ENCODE results near the gene NPHS1. TPM values are rescaled to one million over a fixed set of nuclear protein-coding genes. Genes with fewer than 3 reads are reported as not detected.

The NPHS1 gene
- total RNA-seq, 1 donor from 2014 or later = 0.62 TPM

DNA sequence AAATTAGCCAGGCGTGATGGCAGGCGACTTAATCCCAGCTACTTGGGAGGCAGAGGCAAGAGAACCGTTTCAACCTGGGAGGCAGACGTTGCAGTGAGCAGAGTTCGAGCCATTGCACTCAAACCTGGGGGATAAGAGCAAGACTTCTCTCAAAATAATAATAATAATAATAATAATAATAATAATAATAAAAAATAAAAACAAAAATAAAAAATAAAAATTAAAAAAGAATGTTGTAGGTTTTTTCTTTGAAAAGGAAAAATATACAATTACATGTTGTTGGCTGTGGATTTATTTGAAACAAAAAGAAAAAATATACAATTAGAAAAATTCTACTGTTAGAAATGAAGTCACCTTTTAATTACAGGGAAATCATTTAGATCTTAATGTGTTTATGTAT, 28.2 kb downstream of the NPHS1 start:
- Histone ChIP-seq H3F3A (ENCODE audit: low read depth) (peaks cover 3% of the 10 kb centered on the region), H3K27ac (no peak overlapping the region), H3K9me3 (ENCODE audit: low read depth) (no peaks in the 10 kb centered on the region), H3K4me3 (no peak overlapping the region), H3K4me1 (peaks cover 2% of the 10 kb centered on the region), H3K4me2 (no peak overlapping the region), H4K20me1 (ENCODE audit: low read depth) (peaks cover 8% of the 10 kb centered on the region), H2AFZ (replicated peaks) (no peak overlapping the region), H3K9ac (no peak overlapping the region), H3K79me2 (ENCODE audit: low read depth) (no peaks in the 10 kb centered on the region), H3K27me3 (peaks cover 37% of the 10 kb centered on the region), H3K36me3 (no peaks in the 10 kb centered on the region)
- no peaks in the 10 kb centered on the region for H3K9me3 Mint-ChIP-seq
- no peak overlapping the region for H3K4me3 Mint-ChIP-seq
- DNase-seq (ENCODE audit: low spot score) = no peak
- no peaks in the 10 kb centered on the region for H3K36me3 Mint-ChIP-seq
- H3K27me3 Mint-ChIP-seq (ENCODE audit: insufficient read depth, low read depth) = peaks cover 20% of the 10 kb centered on the region
- no peak overlapping the region for H3K27ac Mint-ChIP-seq
- TF ChIP-seq, protein P1, sequence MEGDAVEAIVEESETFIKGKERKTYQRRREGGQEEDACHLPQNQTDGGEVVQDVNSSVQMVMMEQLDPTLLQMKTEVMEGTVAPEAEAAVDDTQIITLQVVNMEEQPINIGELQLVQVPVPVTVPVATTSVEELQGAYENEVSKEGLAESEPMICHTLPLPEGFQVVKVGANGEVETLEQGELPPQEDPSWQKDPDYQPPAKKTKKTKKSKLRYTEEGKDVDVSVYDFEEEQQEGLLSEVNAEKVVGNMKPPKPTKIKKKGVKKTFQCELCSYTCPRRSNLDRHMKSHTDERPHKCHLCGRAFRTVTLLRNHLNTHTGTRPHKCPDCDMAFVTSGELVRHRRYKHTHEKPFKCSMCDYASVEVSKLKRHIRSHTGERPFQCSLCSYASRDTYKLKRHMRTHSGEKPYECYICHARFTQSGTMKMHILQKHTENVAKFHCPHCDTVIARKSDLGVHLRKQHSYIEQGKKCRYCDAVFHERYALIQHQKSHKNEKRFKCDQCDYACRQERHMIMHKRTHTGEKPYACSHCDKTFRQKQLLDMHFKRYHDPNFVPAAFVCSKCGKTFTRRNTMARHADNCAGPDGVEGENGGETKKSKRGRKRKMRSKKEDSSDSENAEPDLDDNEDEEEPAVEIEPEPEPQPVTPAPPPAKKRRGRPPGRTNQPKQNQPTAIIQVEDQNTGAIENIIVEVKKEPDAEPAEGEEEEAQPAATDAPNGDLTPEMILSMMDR (IDR thresholded peaks at IDR 0.05) = no peak
- TF ChIP-seq EZH2phosphoT487 (IDR thresholded peaks at IDR 0.05) = no peak
- TF ChIP-seq EZH2 (IDR thresholded peaks at IDR 0.05) = no peak
- peaks cover 7% of the 10 kb centered on the region for H3K4me1 Mint-ChIP-seq

DNA sequence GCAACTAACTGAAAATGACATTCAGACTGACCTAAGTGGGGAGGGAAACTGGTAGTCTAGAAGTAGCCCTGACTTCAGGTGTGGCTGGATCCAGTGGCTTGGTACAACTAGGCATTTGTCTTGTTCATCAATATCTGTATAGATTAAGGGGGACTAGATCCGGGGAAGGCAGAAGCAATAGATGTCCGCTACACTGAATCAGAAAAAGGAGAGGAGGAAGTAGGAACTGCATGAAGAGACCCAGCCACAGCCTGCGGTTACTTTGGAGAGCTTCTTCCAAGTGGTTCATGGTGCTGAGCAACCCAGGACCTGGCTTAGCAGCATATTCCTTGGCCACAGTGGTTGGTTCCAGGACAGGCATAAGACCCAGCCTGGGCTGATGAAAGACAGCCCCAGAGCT, 29.7 kb downstream of the NPHS1 start:
- Mint-ChIP-seq H3K4me1 (peaks cover 7% of the 10 kb centered on the region), H3K36me3 (no peaks in the 10 kb centered on the region), H3K27ac (no peak overlapping the region), H3K9me3 (no peaks in the 10 kb centered on the region), H3K4me3 (no peak overlapping the region), H3K27me3 (ENCODE audit: insufficient read depth, low read depth) (peaks cover 15% of the 10 kb centered on the region)
- Histone ChIP-seq H3K9me3 (ENCODE audit: low read depth) (no peaks in the 10 kb centered on the region), H3K9ac (no peak overlapping the region), H3K4me1 (peaks cover 2% of the 10 kb centered on the region), H3F3A (ENCODE audit: low read depth) (peaks cover 3% of the 10 kb centered on the region), H3K27ac (no peak overlapping the region), H3K27me3 (peaks cover 23% of the 10 kb centered on the region), H3K79me2 (ENCODE audit: low read depth) (no peaks in the 10 kb centered on the region), H2AFZ (replicated peaks) (no peak overlapping the region), H4K20me1 (ENCODE audit: low read depth) (no peaks in the 10 kb centered on the region), H3K4me2 (no peak overlapping the region), H3K36me3 (no peaks in the 10 kb centered on the region), H3K4me3 (no peak overlapping the region)
- TF ChIP-seq EZH2 (IDR thresholded peaks at IDR 0.05) = no peak
- no peak for TF ChIP-seq EZH2phosphoT487 (IDR thresholded peaks at IDR 0.05)
- TF ChIP-seq, protein P1 (IDR thresholded peaks at IDR 0.05) = no peak
- DNase-seq (ENCODE audit: low spot score) = no peak

DNA sequence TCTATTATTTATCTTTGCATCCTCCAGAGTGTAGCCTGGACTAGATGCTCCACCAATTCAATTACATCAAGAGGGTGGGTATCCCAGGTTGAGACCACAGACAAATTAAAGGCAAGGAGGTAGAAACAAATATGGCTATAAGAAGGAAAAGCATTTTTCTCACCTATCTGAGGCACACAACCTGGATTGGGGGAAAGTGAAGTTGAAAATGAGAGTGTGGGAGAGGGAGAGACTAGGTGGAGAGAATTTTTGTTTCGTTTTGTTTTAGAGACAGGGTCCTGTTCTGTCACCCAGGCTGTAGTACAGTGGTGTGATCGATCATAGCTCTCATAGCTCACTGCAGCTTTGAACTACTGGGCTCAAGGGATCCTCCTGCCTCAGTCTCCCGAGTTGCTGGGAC, 33.9 kb downstream of the NPHS1 start:
- no peak overlapping the region for H3K9ac ChIP-seq
- no peak overlapping the region for H2AFZ ChIP-seq (replicated peaks)
- H3K4me3 ChIP-seq = no peak overlapping the region
- peaks cover 3% of the 10 kb centered on the region for H3F3A ChIP-seq (ENCODE audit: low read depth)
- H3K4me1 ChIP-seq = peaks cover 2% of the 10 kb centered on the region
- Mint-ChIP-seq H3K4me1 (peaks cover 7% of the 10 kb centered on the region), H3K36me3 (no peaks in the 10 kb centered on the region), H3K4me3 (no peak overlapping the region), H3K27me3 (ENCODE audit: insufficient read depth, low read depth) (peaks cover 19% of the 10 kb centered on the region), H3K9me3 (no peaks in the 10 kb centered on the region), H3K27ac (no peak overlapping the region)
- TF ChIP-seq EZH2 (IDR thresholded peaks at IDR 0.05) = no peak
- TF ChIP-seq EZH2phosphoT487 (IDR thresholded peaks at IDR 0.05) = no peak
- TF ChIP-seq, protein P1 (IDR thresholded peaks at IDR 0.05) = no peak
- no peak overlapping the region for H3K4me2 ChIP-seq
- H3K79me2 ChIP-seq (ENCODE audit: low read depth) = no peaks in the 10 kb centered on the region
- H3K27me3 ChIP-seq = no peaks in the 10 kb centered on the region
- H3K9me3 ChIP-seq (ENCODE audit: low read depth) = no peaks in the 10 kb centered on the region
- H3K36me3 ChIP-seq = no peaks in the 10 kb centered on the region
- DNase-seq (ENCODE audit: low spot score) = no peak
- H3K27ac ChIP-seq = no peak overlapping the region
- H4K20me1 ChIP-seq (ENCODE audit: low read depth) = no peaks in the 10 kb centered on the region
